GM23338 (cell line): ENCODE measurements around the gene CCDC63. TPM values are rescaled to one million over a fixed set of nuclear protein-coding genes. Genes with fewer than 3 reads are reported as not detected.

Source experiments
- ATAC-seq: fragments of 200-7000 bp; cut with Tn5 transposase; 3 replicates; pipeline ENCODE4 v1.9.1; 2020
- DNase-seq: peaks from one replicate; pipeline ENCODE4 v3.0.0-alpha.2; 2015; ENCODE audit warnings: low spot score
- H2AFZ ChIP-seq: fragments of 200-600 bp; sonication (generic); 2 replicates; pipeline ENCODE4 v1.8.0; 2016; ENCODE audit warnings: antibody characterized with exemption, mild to moderate bottlenecking, moderate library complexity
- H3F3A ChIP-seq: fragments of 200-600 bp; sonication (generic); replicated peaks from 2 replicates; pipeline ENCODE4 v1.8.0; 2017; ENCODE audit warnings: antibody characterized with exemption, mixed run types, low read depth
- H3K27ac ChIP-seq: fragments of 200-600 bp; sonication (generic); 2 replicates; pipeline ENCODE4 v1.6.1; 2016; ENCODE audit warnings: low read depth
- H3K27me3 ChIP-seq: fragments of 200-600 bp; sonication (generic); 2 replicates; pipeline ENCODE4 v1.8.0; 2016; ENCODE audit warnings: mild to moderate bottlenecking, mixed run types, moderate library complexity; ENCODE audit not compliant: insufficient read depth
- H3K36me3 ChIP-seq: fragments of 200-600 bp; sonication (generic); 2 replicates; pipeline ENCODE4 v1.8.0; 2016; ENCODE audit warnings: mild to moderate bottlenecking; ENCODE audit not compliant: insufficient read depth
- H3K4me1 ChIP-seq: fragments of 200-600 bp; sonication (generic); 2 replicates; pipeline ENCODE4 v1.8.0; 2016; ENCODE audit warnings: mild to moderate bottlenecking, moderate library complexity; ENCODE audit not compliant: insufficient read depth
- H3K4me2 ChIP-seq: fragments of 200-600 bp; sonication (generic); 2 replicates; pipeline ENCODE4 v1.7.1; 2017; ENCODE audit warnings: mixed run types
- H3K4me3 ChIP-seq: fragments of 200-600 bp; sonication (generic); 2 replicates; pipeline ENCODE4 v1.6.1; 2016; ENCODE audit warnings: mixed run types
- H3K79me2 ChIP-seq: fragments of 200-600 bp; sonication (generic); replicated peaks from 2 replicates; pipeline ENCODE4 v1.8.0; 2017; ENCODE audit warnings: mild to moderate bottlenecking; ENCODE audit not compliant: insufficient read depth
- H3K9me2 ChIP-seq: fragments of 200-600 bp; sonication (generic); 2 replicates; pipeline ENCODE4 v1.8.0; 2017; ENCODE audit not compliant: insufficient read depth
- H4K20me1 ChIP-seq: fragments of 200-600 bp; sonication (generic); replicated peaks from 2 replicates; pipeline ENCODE4 v1.8.0; 2017; ENCODE audit warnings: mild to moderate bottlenecking; ENCODE audit not compliant: insufficient read depth
- H3K27ac Mint-ChIP-seq: 2 replicates; pipeline ENCODE4 v1.8.0; 2020; ENCODE audit warnings: inconsistent platforms, mild to moderate bottlenecking, moderate library complexity, mixed read lengths
- H3K27me3 Mint-ChIP-seq: 3 replicates; pipeline ENCODE4 v1.8.0; 2022; ENCODE audit warnings: low read depth, mild to moderate bottlenecking, moderate library complexity, mixed read lengths, inconsistent platforms; ENCODE audit not compliant: insufficient read depth, poor library complexity
- H3K36me3 Mint-ChIP-seq: 3 replicates; pipeline ENCODE4 v1.8.0; 2021; ENCODE audit warnings: low read depth, mild to moderate bottlenecking, inconsistent platforms, moderate library complexity, mixed read lengths
- H3K4me1 Mint-ChIP-seq: 3 replicates; pipeline ENCODE4 v1.8.0; 2020; ENCODE audit warnings: mild to moderate bottlenecking, inconsistent platforms, mixed read lengths
- H3K4me3 Mint-ChIP-seq: 3 replicates; pipeline ENCODE4 v1.8.0; 2021; ENCODE audit warnings: moderate library complexity, mild to moderate bottlenecking, inconsistent platforms, mixed read lengths
- H3K9me3 Mint-ChIP-seq: 3 replicates; pipeline ENCODE4 v1.8.0; 2020; ENCODE audit warnings: moderate library complexity, mild to moderate bottlenecking, inconsistent platforms, mixed read lengths
- CREB1 ChIP-seq: fragments of 250-450 bp; sonication (Bioruptor Pico); IDR thresholded peaks from 2 replicates; pipeline ENCODE4 v1.5.0; 2020; ENCODE audit warnings: low read depth, mild to moderate bottlenecking, moderate library complexity
- ETS1 ChIP-seq: IDR thresholded peaks from 2 replicates; pipeline ENCODE4 v1.6.1; 2016; ENCODE audit warnings: antibody characterized with exemption
- EZH2phosphoT487 ChIP-seq: fragments of 200-600 bp; sonication (generic); IDR thresholded peaks from one replicate; pipeline ENCODE4 v1.8.1; 2018; ENCODE audit warnings: antibody characterized with exemption; ENCODE audit not compliant: unreplicated experiment
- JUNB ChIP-seq: IDR thresholded peaks from one replicate; pipeline ENCODE4 v1.6.1; 2016; ENCODE audit warnings: antibody characterized with exemption; ENCODE audit not compliant: unreplicated experiment
- POLR2AphosphoS5 ChIP-seq: IDR thresholded peaks from 2 replicates; pipeline ENCODE4 v1.6.1; 2016; ENCODE audit warnings: antibody characterized with exemption, low read depth
- STAT1 ChIP-seq: IDR thresholded peaks from one replicate; pipeline ENCODE4 v1.6.1; 2016; ENCODE audit warnings: antibody characterized with exemption; ENCODE audit not compliant: unreplicated experiment
- ZNF114 ChIP-seq: fragments of 250-450 bp; sonication (Bioruptor Pico); IDR thresholded peaks from 2 replicates; pipeline ENCODE4 v1.5.0; 2020; ENCODE audit warnings: mild to moderate bottlenecking, moderate library complexity
- ZNF331 ChIP-seq: fragments of 250-450 bp; sonication (Bioruptor Pico); IDR thresholded peaks from 2 replicates; pipeline ENCODE4 v1.5.0; 2020; ENCODE audit warnings: low read depth, mild to moderate bottlenecking, moderate library complexity
- polyA plus RNA-seq: library from polyadenylated mRNA; unstranded; fragments of >200 nt; fragmentation: Nextera tagmentation; extraction: Ambion mirVana; gene quantifications from 2 replicates; pipeline ENCODE4 v1.2.1, GENCODE V29; 2016
- total RNA-seq: library from RNA; depleted of rRNA; stranded (reverse); fragments of >200 nt; shearing (Covaris generic); gene quantifications from 2 replicates; pipeline ENCODE4 v1.2.3, GENCODE V29; 2014

CCDC63 gene
- total and polyA plus RNA-seq, 2 experiments from 2014 or later, result 1.8 TPM; not detected in 1

DNA sequence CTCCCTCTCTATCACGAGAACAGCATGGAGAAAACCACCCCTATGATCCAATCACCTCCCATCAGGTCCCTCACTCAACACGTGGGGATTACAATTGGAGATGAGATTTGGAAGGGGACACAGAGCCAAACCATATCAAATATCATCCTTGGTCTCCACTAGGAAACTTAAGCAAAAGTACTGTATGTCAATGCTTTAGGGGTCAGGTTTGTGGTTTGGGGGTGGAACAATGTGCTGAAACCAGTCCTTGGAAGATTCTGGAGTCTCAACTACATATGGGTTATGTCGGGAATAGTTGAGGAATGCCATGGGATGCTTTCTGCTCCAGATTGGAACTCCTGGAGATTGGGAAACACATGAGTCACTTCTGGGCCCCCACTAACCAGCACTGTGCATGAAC lies 48.3 kb upstream of the CCDC63 start:
- Histone ChIP-seq H2AFZ (no peak overlapping the region), H3K9me2 (no peaks in the 10 kb centered on the region), H3K27me3 (no peaks in the 10 kb centered on the region), H3F3A (no peaks in the 10 kb centered on the region), H3K4me2 (no peak overlapping the region), H3K4me3 (no peak overlapping the region), H3K36me3 (no peaks in the 10 kb centered on the region), H3K4me1 (no peaks in the 10 kb centered on the region), H4K20me1 (no peaks in the 10 kb centered on the region), H3K79me2 (no peaks in the 10 kb centered on the region), H3K27ac (no peak overlapping the region)
- H3K27ac Mint-ChIP-seq, result no peak overlapping the region
- no peak overlapping the region for H3K4me3 Mint-ChIP-seq
- ATAC-seq (no peak), DNase-seq (no peak)
- H3K4me1 Mint-ChIP-seq, result no peaks in the 10 kb centered on the region
- peaks cover 4% of the 10 kb centered on the region for H3K27me3 Mint-ChIP-seq
- no peak for TF ChIP-seq ZNF114 (CRISPR knock-in tag)
- TF ChIP-seq JUNB, result no peak
- TF ChIP-seq EZH2phosphoT487, result no peak
- H3K9me3 Mint-ChIP-seq, result peaks cover 6% of the 10 kb centered on the region; the same call in 2 of the 3 replicates
- H3K36me3 Mint-ChIP-seq, result no peaks in the 10 kb centered on the region

- Histone ChIP-seq H3K27me3 (no peaks in the 10 kb centered on the region), H3K4me3 (no peak overlapping the region), H3F3A (no peaks in the 10 kb centered on the region), H2AFZ (no peak overlapping the region), H3K27ac (no peak overlapping the region), H3K4me2 (no peak overlapping the region), H3K36me3 (no peaks in the 10 kb centered on the region), H3K9me2 (no peaks in the 10 kb centered on the region), H3K4me1 (no peaks in the 10 kb centered on the region), H3K79me2 (no peaks in the 10 kb centered on the region), H4K20me1 (no peaks in the 10 kb centered on the region)
- H3K27ac Mint-ChIP-seq, result no peak overlapping the region
- peaks cover 16% of the 10 kb centered on the region for H3K9me3 Mint-ChIP-seq
- DNase-seq, result no peak
- no peak overlapping the region for H3K4me3 Mint-ChIP-seq
- no peaks in the 10 kb centered on the region; the same call in 2 of the 3 replicates for H3K4me1 Mint-ChIP-seq
- peaks cover 5% of the 10 kb centered on the region for H3K27me3 Mint-ChIP-seq
- no peaks in the 10 kb centered on the region for H3K36me3 Mint-ChIP-seq
- no peak for TF ChIP-seq JUNB
- no peak for TF ChIP-seq ETS1
- TF ChIP-seq ZNF114 (CRISPR knock-in tag), result no peak
- TF ChIP-seq ZNF331 (CRISPR knock-in tag), result no peak
- no peak for TF ChIP-seq POLR2AphosphoS5
- no peak for TF ChIP-seq EZH2phosphoT487
- no peak for TF ChIP-seq STAT1
- ATAC-seq, result no peak
Observed at GRCh38 chr12:110802489-110802888, 44.3 kb upstream of the CCDC63 start.

DNA sequence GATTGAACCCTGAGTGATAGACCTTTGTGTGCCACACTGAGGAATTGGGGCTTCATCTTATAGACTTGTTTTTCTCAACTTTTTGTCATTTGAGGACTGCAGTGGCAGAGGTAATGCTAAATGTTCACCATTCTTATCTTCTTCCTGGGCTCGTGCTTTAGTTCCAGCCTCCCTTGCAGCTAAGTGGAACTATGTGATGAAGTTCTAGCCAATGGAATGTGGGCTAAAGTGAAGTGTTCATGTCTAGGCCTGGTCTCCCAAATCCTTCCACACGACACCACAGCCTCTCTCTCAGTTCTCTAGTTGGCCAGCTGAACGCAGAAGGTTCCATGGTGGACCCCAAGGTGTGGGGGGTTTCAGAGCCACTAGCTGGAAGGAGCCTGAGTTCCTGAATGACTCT lies 42.4 kb upstream of the CCDC63 start:
- Mint-ChIP-seq H3K9me3 (peaks cover 16% of the 10 kb centered on the region), H3K27ac (no peak overlapping the region), H3K36me3 (no peaks in the 10 kb centered on the region), H3K4me1 (peaks cover 8% of the 10 kb centered on the region; the same call in 1 of the 3 replicates), H3K4me3 (no peak overlapping the region), H3K27me3 (peaks cover 5% of the 10 kb centered on the region)
- Histone ChIP-seq H3K4me3 (no peak overlapping the region), H3K27ac (no peak overlapping the region), H3F3A (no peaks in the 10 kb centered on the region), H3K9me2 (no peaks in the 10 kb centered on the region), H3K27me3 (no peaks in the 10 kb centered on the region), H4K20me1 (no peaks in the 10 kb centered on the region), H3K4me1 (no peaks in the 10 kb centered on the region), H2AFZ (no peak overlapping the region), H3K4me2 (no peak overlapping the region), H3K79me2 (no peaks in the 10 kb centered on the region), H3K36me3 (no peaks in the 10 kb centered on the region)
- no peak for ATAC-seq
- no peak for TF ChIP-seq ETS1
- TF ChIP-seq CREB1 (CRISPR knock-in tag), result no peak
- TF ChIP-seq STAT1, result no peak
- no peak for TF ChIP-seq ZNF114 (CRISPR knock-in tag)
- DNase-seq, result no peak
